GM23248 (cell line): ENCODE measurements around the gene SLC25A51.

Experiments
- EZH2 ChIP-seq: fragments of 200-600 bp; sonication (generic); IDR thresholded peaks from 2 replicates; pipeline ENCODE4 v1.6.1; 2018; ENCODE audit warnings: antibody characterized with exemption, mild to moderate bottlenecking; ENCODE audit not compliant: insufficient read depth, poor library complexity, severe bottlenecking
- EZH2phosphoT487 ChIP-seq: fragments of 200-600 bp; sonication (generic); IDR thresholded peaks from 2 replicates; pipeline ENCODE4 v1.6.1; 2018; ENCODE audit warnings: antibody characterized with exemption, moderate library complexity, mild to moderate bottlenecking, low read depth; ENCODE audit not compliant: insufficient read depth

- TF ChIP-seq EZH2phosphoT487 (no peak), EZH2 (no peak)
These were observed 49.4 kb upstream of the SLC25A51 start for GRCh38 chr9:37953206-37953774.
